LHCN-M2 (cell line): ENCODE data around the gene TARS3. TPM values are rescaled to one million over a fixed set of nuclear protein-coding genes. Genes with fewer than 3 reads are reported as not detected.
A peak's percentile ranks its signal among the peaks of the same experiment; 100 is the strongest.
"Not testable (repeated sequence)": the region's sequence is repeated elsewhere in the genome, so short reads cannot be mapped to it uniquely, and the experiment has no call there.

Experiments
- DNase-seq: peaks from one replicate; pipeline ENCODE4 v3.0.0-alpha.2; 2012; ENCODE audit warnings: low read depth
- polyA plus RNA-seq: library from polyadenylated mRNA; unstranded; fragments of >200 nt; gene quantifications from one replicate; pipeline ENCODE4 v1.2.1, GENCODE V29; 2012; ENCODE audit warnings: missing spikeins
- total RNA-seq: library from RNA; depleted of rRNA; stranded (reverse); fragments of >200 nt; gene quantifications from 2 replicates; pipeline ENCODE4 v1.2.3, GENCODE V29; 2014; rRNA removed

The TARS3 gene
- 7.4 and 9.5 TPM in 2 replicates for total RNA-seq
- polyA plus RNA-seq = 4.5 TPM

GRCh38 chr15:101723874-101724674 lies at the start of gene TARS3:
Gene TARS3, minus strand, starts transcription at chr15:101724473. Its CDS starts 86 bp downstream, at chr15:101724387.
- peak; percentile 79 for DNase-seq

DNA sequence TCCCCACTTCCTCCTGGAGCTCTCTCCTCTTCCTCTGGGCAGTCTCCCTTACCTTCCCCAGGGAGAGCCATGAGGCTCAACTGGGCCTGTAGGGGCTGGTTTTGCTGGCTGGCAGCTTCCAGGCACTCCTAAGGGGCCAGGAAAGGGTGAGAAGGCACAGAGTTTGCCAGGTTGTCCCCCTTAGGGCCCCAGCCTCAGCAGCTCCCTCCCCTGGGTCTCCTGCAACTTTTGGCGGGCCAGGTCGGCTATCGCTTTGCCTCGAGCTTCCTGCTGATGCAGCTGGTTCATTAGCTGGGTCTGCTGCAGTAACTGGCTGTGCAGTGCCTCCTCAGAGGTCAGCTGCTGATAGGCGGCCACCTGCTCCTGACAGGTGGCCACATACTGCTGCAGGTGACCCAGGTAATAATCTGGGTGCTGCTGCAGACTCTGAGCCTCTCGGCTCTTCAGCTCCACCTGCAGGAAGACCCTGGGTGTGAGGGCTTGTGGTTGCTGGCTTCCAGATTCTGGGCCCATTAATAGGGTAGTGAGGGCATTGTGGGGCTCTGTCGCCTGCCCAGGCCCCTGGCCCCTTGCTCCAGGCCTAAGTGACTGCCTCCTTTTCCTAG lies 49.3 kb upstream of the TARS3 start:
- no peak for DNase-seq

DNA sequence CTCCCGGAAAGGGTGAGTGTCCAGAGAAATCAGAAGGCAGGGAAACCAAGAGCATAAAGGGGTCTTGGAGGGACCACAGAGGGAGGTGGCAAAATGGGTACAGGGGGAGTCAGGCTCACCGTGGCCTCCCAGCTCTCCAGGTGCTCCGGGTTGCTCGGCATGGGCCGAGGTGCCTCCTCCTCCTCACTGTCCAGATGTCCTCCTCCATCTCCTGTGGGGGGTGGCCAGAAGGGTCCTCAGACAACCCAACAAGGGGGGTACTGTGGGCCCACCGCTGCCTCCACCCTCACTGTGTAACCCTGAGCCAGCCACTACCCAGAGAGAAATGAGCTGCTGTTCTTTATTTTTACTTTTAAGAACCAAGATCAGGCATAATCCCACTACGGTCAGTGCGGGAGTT lies 48.6 kb upstream of the TARS3 start:
- DNase-seq = no peak

DNA sequence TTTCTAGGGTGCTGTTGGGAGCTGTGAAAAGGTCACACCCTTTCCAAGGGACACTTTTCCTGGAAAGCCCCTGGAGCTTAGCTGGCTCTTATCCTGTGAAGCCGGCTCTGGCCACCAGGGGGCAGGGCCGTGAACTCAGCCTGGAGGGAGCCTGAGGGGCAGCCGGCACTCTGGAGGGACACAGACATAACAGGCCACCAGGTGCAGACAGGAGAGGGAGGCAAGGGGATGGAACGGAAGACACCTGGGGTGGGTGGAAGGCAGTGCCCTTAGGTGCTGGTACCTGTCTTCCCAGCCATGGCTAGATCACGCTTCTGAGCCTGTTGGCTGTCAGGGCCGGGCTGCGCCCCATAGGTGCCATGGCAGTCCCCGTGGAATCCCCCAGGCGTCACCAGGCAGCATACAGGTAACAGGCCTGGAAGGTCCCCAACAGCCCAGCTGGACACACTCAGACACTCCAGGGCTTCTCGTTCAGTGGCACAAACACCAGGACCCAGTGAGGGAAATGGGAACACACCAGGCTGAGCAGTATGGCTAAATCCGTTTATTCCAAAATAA lies 42.9 kb upstream of the TARS3 start:
- DNase-seq = not testable (repeated sequence)

DNA sequence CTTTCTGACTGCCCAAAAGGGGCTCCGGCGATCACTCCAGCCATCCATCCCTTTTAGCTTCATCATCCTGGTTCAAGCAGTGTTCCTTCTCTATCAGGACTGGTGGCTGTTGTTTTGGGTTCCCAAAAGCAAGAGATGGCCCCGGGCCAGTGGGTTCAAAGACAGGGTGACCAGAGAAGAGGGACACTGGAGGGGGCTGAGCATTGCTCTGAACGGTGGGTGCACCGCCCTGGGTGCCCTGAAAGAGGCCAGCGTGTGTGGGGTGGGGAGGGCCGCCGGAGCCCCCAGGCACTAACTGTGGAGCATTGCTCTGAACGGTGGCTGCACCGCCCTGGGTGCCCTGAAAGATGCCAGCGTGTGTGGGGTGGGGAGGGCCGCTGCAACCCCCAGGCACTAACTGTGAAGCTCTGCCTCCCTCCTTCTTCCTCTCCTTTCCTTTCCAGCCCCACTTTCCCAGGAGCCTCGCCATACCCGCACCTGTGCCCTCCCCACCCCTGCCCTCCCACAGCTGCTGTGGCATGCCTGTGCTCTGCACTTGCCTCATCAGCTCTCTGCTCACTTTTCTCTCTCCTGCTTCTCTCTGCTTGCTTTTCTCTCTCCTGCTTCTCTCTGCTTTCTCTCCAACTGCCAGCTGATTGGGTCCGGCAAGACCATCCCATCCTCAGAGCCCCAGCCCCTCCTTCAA lies 41.6 kb upstream of the TARS3 start:
- no peak for DNase-seq

GRCh38 chr15:101765340-101765671 lies 41.0 kb upstream of the TARS3 start:
- DNase-seq = not testable (repeated sequence)

DNA sequence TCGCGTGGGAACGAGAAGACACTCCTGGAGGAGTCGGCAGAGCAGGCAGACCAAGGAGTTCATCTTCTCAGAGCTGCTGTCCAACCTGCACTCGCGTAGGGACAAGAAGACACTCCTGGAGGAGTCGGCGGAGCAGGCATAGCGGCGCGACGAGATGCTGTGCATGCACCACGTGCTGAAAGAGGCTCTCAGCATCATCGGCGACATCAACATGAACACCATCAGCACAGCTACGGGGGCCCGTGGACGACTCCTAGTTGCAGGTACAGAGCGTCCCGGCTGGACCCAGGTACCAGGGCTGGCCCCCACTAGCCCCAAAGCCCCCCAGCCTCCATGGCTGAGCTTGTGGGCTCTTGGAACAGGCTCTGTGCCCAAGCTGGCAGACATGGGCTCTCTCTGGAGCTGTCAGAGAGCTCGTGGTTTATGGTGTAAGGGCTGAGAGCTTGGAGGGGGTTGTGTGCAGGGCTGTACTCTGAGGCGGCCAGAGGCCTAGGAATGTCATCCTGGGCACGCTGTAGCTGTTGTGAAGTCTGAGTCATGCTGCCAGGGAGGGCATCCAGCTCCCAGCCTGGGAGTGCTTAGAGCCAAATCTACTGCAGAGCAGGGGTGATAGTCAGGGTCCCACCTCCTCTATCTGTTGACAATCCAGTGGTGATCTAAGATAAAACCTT lies 40.5 kb upstream of the TARS3 start:
- peak; percentile 2 for DNase-seq

GRCh38 chr15:101746716-101747082 lies 22.4 kb upstream of the TARS3 start:
- not testable (repeated sequence) for DNase-seq

GRCh38 chr15:101734837-101735236 lies 10.6 kb upstream of the TARS3 start:
- not testable (repeated sequence) for DNase-seq

DNA sequence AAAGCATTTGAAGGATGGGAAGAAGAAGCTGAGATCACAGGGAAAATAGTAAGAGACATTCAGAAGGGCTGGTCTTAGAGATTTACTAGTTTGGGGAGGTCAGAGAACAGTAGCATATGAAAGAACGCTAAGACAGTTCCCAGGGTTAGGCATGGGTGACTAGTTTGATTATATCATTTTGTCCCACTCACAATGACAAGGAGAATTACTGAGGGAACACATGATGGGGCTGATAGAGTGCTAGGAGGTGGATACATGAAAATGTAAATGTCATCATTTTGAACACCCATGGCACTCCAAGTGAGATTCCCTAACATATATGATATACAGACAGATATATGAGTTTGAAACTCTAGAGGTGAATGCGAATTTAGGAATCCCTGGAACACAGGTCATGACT lies 9.3 kb upstream of the TARS3 start:
- no peak for DNase-seq

DNA sequence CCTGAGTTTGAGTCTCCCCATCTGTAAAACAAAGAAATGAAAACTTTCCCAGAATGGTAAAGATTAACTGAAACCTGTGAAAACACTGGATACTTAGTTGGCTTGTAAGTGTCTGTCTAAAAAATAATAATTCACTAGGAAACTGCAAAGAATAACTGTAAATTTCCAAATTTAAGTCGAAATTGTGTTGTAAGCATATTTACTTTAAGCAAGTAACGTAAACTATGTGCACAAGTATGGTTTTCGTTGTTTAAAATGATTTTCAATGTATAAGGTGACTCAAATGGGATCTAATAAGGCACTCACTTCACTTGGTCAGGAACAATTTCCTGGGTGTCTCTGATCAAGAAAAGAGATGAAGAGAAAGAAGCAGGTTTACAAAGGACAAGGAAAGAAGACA lies 8.5 kb upstream of the TARS3 start:
- no peak for DNase-seq

- DNase-seq = no peak
These were observed 7.5 kb upstream of the TARS3 start for GRCh38 chr15:101731746-101732145.

DNA sequence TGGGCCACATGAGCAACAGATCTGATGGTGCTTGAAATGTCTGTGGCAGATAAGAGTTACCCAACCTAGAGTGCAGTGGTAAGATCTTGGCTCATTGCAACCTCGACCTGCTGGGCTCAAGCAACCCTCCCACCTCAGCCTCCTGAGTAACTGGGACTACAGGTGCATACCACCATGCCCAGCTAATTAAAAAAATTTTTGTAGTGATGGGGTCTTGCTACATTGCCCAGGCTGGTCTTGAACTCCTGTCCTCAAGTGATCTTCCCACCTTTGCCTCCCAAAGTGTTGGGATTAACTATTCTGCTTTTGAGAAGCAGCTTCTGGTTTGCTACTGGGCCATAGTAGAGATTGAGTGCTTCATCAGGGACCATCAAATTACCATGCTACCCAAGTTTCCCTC lies 2.9 kb upstream of the TARS3 start:
- no peak for DNase-seq

DNA sequence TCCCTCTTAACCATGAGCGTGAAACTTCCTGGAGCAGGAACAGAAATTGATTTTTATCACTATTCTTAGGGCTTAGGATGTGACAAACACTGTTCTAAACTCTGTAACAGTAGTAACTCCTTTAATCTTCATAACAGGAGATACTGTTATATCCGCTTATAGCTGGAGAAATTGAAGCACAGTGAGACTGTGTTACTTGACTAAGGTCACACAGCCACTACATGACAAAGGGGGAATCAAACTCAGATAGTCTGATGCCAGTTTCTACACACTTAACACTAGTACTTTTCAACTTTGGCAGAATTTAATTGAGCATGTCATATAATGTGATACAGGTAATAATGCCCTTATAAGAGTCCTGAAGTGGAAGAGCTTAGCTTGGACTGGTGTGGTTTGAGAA lies 800 bp upstream of the TARS3 start:
- no peak for DNase-seq

- DNase-seq = no peak
These were observed 367 bp upstream of the TARS3 start for GRCh38 chr15:101724675-101725005.

GRCh38 chr15:101723171-101723873 lies 951 bp downstream of the TARS3 start:
- peak; percentile 42 for DNase-seq

DNA sequence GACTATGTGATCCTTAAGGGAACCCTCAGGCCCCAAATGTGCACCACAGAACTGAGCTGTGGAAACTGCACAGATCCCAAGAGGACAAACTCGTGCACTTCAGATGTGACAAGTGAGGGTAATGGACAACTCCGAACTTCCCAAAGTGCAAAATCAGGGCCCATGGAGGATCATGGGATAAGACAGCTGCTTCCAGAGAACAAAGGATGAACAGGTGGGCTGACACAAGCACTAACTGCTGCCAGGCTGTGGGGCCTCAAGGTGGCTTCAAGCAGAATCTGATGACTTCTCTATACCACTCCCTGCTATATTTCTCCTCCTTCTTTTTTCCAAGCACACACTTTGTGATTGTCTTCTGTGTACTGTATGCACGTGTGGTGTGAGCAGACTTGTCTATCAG lies 5.4 kb downstream of the TARS3 start:
- peak; percentile 22 for DNase-seq

- DNase-seq = no peak
These were observed 12.2 kb downstream of the TARS3 start for GRCh38 chr15:101712078-101712477.

DNA sequence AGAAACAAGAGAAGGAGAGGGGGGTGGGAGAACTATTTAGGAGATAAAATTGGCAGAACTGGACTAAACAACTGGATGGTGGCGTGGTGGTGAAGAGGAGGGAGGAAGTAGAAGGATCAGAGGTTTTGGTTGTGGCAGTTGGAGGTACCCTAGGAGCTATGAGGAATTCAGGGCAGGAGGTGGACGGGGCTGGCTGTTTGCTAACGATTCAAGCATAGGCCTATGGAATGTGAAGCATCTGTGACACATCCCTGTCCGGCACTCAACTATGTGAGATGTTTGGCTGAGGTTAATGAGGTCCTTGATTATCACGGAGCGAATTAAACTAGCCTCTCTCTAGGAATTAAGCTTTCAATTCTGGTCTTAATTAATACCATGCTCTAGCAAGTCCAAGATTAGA lies 13.5 kb downstream of the TARS3 start:
- peak; percentile 62 for DNase-seq

DNA sequence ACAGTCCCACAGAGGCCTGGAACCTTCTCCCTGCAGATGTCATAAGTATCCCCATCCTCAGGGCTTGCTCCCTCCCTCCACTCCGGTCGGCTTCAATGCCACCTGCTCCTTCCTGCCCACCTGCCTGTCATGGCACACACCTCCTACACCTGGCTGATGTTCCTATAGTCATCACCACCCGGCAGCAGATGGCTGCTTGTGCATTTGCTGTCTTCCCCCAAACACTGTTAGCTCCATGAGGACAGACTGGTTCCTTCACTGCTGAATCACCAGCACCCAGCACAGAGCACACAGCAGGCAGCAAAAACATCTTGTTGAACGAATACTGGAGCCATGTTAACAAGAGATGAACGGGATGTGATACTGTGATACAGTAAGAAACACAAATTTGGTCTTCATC lies 14.8 kb downstream of the TARS3 start:
- DNase-seq = no peak

DNA sequence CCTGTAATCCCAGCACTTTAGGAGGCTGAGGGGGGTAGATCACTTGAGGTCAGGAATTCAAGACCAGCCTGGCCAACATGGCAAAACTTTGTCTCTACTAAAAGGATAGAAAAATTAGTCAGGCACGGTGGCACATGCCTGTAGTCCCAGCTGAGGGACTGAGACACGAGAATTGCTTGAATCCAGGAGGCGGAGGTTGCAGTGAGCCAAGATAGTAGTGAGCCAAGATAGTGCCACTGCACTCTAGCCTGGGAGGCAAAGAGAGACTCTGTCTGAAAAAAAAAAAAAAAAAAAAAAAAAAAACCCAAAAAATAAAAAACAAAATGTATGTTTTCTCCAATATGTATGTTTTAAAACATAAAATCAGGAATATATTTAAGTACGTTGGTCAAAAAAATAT lies 16.3 kb downstream of the TARS3 start:
- DNase-seq = no peak
